MCF 10A (cell line): ENCODE results near the gene INSR. TPM values are rescaled to one million over a fixed set of nuclear protein-coding genes. Genes with fewer than 3 reads are reported as not detected.
A peak's percentile ranks its signal among the peaks of the same experiment; 100 is the strongest.

Experiments
- BruUV-seq: library from RNA; stranded (reverse); fragments of 400-500 nt; replicated peaks from 2 replicates; lab custom pipeline; 2021; lab: Mats Ljungman, UMichigan
- CTCF ChIA-PET: fragments of 300-600 bp; sonication (Branson Sonifier 250); formaldehyde crosslinking; extraction: SDS; loops from one replicate; lab custom pipeline; 2021; ENCODE audit warnings: antibody characterized with exemption, inconsistent platforms; lab: Yijun Ruan, JAX
- POLR2A ChIA-PET: fragments of 300-600, 350-650 bp; sonication (Branson Sonifier 250); formaldehyde crosslinking; extraction: SDS; loops from one replicate; lab custom pipeline; 2020; ENCODE audit warnings: antibody characterized with exemption, inconsistent platforms; lab: Yijun Ruan, JAX
- DNase-seq: peaks from one replicate; pipeline ENCODE4 v3.0.0-alpha.2; 2018; ENCODE audit not compliant: unreplicated experiment
- H3K27ac Mint-ChIP-seq: one replicate; pipeline ENCODE4 v1.8.0; 2022; ENCODE audit warnings: mild to moderate bottlenecking, low read depth, mixed read lengths; ENCODE audit not compliant: unreplicated experiment
- H3K27me3 Mint-ChIP-seq: one replicate; pipeline ENCODE4 v1.8.0; 2022; ENCODE audit warnings: mixed read lengths; ENCODE audit not compliant: insufficient read depth, unreplicated experiment
- H3K36me3 Mint-ChIP-seq: one replicate; pipeline ENCODE4 v1.8.0; 2022; ENCODE audit warnings: mild to moderate bottlenecking, moderate library complexity, mixed read lengths; ENCODE audit not compliant: insufficient read depth, unreplicated experiment
- H3K4me1 Mint-ChIP-seq: one replicate; pipeline ENCODE4 v1.8.0; 2022; ENCODE audit warnings: mixed read lengths; ENCODE audit not compliant: insufficient read depth, unreplicated experiment
- H3K4me3 Mint-ChIP-seq: one replicate; pipeline ENCODE4 v1.8.0; 2022; ENCODE audit warnings: mild to moderate bottlenecking, moderate library complexity, mixed read lengths; ENCODE audit not compliant: unreplicated experiment
- H3K9me3 Mint-ChIP-seq: one replicate; pipeline ENCODE4 v1.8.0; 2022; ENCODE audit warnings: mixed read lengths; ENCODE audit not compliant: unreplicated experiment
- intact Hi-C: fragments of 100-400 bp; cut with micrococcal nuclease; formaldehyde crosslinking; loops from 2 replicates; pipeline ENCODE4 v1.14.1; 2022
- total RNA-seq: library from RNA; stranded (reverse); gene quantifications from 2 replicates; pipeline ENCODE4 v1.2.3, GENCODE V29; 2022
- TF ChIP-seq, protein P1 (sequence below): fragments of 200-600 bp; IDR thresholded peaks from one replicate; pipeline ENCODE4 v1.8.0; 2022; ENCODE audit warnings: antibody characterized with exemption, mild to moderate bottlenecking; ENCODE audit not compliant: unreplicated experiment

INSR gene
- total RNA-seq, 1 experiment from 2014 or later: 8.8 TPM

GRCh38 chr19:7280940-7281666 is 13.1 kb downstream of the INSR start:
- DNase-seq: no peak
- ChIA-PET POLR2A (no interaction called here), CTCF (interaction anchor here (0.6 to 0.8 kb wide), 3 partner anchors 21 to 73 kb away, joined by 3 to 6 read pairs (median 4); no protein-coding TSS in a partner anchor)
- peaks cover 4% of the 10 kb centered on the region for H3K36me3 Mint-ChIP-seq
- H3K4me1 Mint-ChIP-seq: no peaks in the 10 kb centered on the region
- no TSS peak for BruUV-seq
- H3K27ac Mint-ChIP-seq: no peak overlapping the region
- no peak overlapping the region for H3K4me3 Mint-ChIP-seq
- H3K27me3 Mint-ChIP-seq: no peaks in the 10 kb centered on the region
- TF ChIP-seq, protein P1, sequence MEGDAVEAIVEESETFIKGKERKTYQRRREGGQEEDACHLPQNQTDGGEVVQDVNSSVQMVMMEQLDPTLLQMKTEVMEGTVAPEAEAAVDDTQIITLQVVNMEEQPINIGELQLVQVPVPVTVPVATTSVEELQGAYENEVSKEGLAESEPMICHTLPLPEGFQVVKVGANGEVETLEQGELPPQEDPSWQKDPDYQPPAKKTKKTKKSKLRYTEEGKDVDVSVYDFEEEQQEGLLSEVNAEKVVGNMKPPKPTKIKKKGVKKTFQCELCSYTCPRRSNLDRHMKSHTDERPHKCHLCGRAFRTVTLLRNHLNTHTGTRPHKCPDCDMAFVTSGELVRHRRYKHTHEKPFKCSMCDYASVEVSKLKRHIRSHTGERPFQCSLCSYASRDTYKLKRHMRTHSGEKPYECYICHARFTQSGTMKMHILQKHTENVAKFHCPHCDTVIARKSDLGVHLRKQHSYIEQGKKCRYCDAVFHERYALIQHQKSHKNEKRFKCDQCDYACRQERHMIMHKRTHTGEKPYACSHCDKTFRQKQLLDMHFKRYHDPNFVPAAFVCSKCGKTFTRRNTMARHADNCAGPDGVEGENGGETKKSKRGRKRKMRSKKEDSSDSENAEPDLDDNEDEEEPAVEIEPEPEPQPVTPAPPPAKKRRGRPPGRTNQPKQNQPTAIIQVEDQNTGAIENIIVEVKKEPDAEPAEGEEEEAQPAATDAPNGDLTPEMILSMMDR: no peak
- peaks cover 6% of the 10 kb centered on the region for H3K9me3 Mint-ChIP-seq
- intact Hi-C loops: no loop called here

GRCh38 chr19:7272856-7273578 is 21.2 kb downstream of the INSR start:
- Mint-ChIP-seq H3K4me3 (no peak overlapping the region), H3K36me3 (no peaks in the 10 kb centered on the region), H3K9me3 (no peaks in the 10 kb centered on the region), H3K4me1 (peaks cover 9% of the 10 kb centered on the region), H3K27me3 (no peaks in the 10 kb centered on the region), H3K27ac (no peak overlapping the region)
- peak; percentile 40 for DNase-seq
- no TSS peak for BruUV-seq
- ChIA-PET CTCF (interaction anchor here (1.4 kb wide), 1 partner anchor 81 kb away, joined by 3 read pairs; no protein-coding TSS in a partner anchor), POLR2A (interaction anchor here (0.6 to 0.7 kb wide), 4 partner anchors 19 to 75 kb away, joined by 3 read pairs; partner anchors contain the start of gene INSR)
- TF ChIP-seq, protein P1: no peak
- intact Hi-C loops: no loop called here

- BruUV-seq: no TSS peak
- ChIA-PET POLR2A (interaction anchor here (0.7 kb wide), 1 partner anchor 83 kb away, joined by 4 read pairs; no protein-coding TSS in a partner anchor), CTCF (interaction anchor here (0.6 kb wide), 1 partner anchor 72 kb away, joined by 3 read pairs; no protein-coding TSS in a partner anchor)
- TF ChIP-seq, protein P1: no peak
- no peaks in the 10 kb centered on the region for H3K9me3 Mint-ChIP-seq
- intact Hi-C loops: no loop called here
- H3K27ac Mint-ChIP-seq: no peak overlapping the region
- no peak for DNase-seq
- peaks cover 15% of the 10 kb centered on the region for H3K36me3 Mint-ChIP-seq
- H3K4me1 Mint-ChIP-seq: peaks cover 16% of the 10 kb centered on the region
- no peak overlapping the region for H3K4me3 Mint-ChIP-seq
- no peaks in the 10 kb centered on the region for H3K27me3 Mint-ChIP-seq
These were observed 25.5 kb downstream of the INSR start for GRCh38 chr19:7268705-7269098.
